ENCODE data around the gene CREBBP. TPM values are rescaled to one million over a fixed set of nuclear protein-coding genes. Genes with fewer than 3 reads are reported as not detected.

CREBBP gene
- total and polyA plus RNA-seq, 2 donors from 2014 or later: 5.9 to 74.6 TPM

- intact Hi-C loops (cut with DNase I): no loop called here
- peaks cover 11 to 72% (median 61%) of the 10 kb centered on the region in 3 donors for H3K36me3 ChIP-seq (ENCODE audit: control insufficient read depth in 2 of 3, insufficient read depth in 3 of 3, low read length in 3 of 3)
- no peak for FAIRE-seq
- H3K9me3 ChIP-seq (ENCODE audit: control insufficient read depth in 2 of 3, insufficient read depth in 1 of 3, low read length in 3 of 3): no peaks in the 10 kb centered on the region
- TF ChIP-seq CTCF (IDR thresholded peaks at IDR 0.05; ENCODE audit: borderline replicate concordance, extremely low read depth, insufficient read depth): no peak
- no peaks in the 10 kb centered on the region for H3K27me3 ChIP-seq (ENCODE audit: control insufficient read depth, insufficient read depth, low read length)
- H3K4me1 ChIP-seq (ENCODE audit: control insufficient read depth in 2 of 3, insufficient read depth in 2 of 3, low read depth in 1 of 3, low read length in 3 of 3): no peaks in the 10 kb centered on the region
- no peak overlapping the region for H3K27ac ChIP-seq (ENCODE audit: low read depth in 2 of 2, low read length in 2 of 2)
- DNase-seq: no peak
- no peak overlapping the region for H3K9ac ChIP-seq (ENCODE audit: low read length in 3 of 3)
- H3K4me3 ChIP-seq (ENCODE audit: low read length in 3 of 3): no peak overlapping the region
Observed at GRCh38 chr16:3740186-3740585, 140.3 kb downstream of the CREBBP start.

- Histone ChIP-seq H3K4me1 (ENCODE audit: control insufficient read depth in 2 of 3, insufficient read depth in 2 of 3, low read depth in 1 of 3, low read length in 3 of 3) (no peaks in the 10 kb centered on the region), H3K36me3 (ENCODE audit: control insufficient read depth in 2 of 3, insufficient read depth in 3 of 3, low read length in 3 of 3) (peaks cover 9 to 72% (median 57%) of the 10 kb centered on the region in 3 donors), H3K27me3 (ENCODE audit: control insufficient read depth, insufficient read depth, low read length) (no peaks in the 10 kb centered on the region), H3K9me3 (ENCODE audit: control insufficient read depth in 2 of 3, insufficient read depth in 1 of 3, low read length in 3 of 3) (no peaks in the 10 kb centered on the region), H3K9ac (ENCODE audit: low read length in 3 of 3) (no peak overlapping the region), H3K27ac (ENCODE audit: low read depth in 2 of 2, low read length in 2 of 2) (no peak overlapping the region), H3K4me3 (ENCODE audit: low read length in 3 of 3) (no peak overlapping the region)
- FAIRE-seq (no peak), DNase-seq (peak in 1 of 5 donors; percentile 26)
- TF ChIP-seq CTCF (IDR thresholded peaks at IDR 0.05; ENCODE audit: borderline replicate concordance, extremely low read depth, insufficient read depth): no peak
- intact Hi-C loops (cut with DNase I): no loop called here
Observed at GRCh38 chr16:3739636-3740035, 140.9 kb downstream of the CREBBP start.

GRCh38 chr16:3738541-3738940, 142.0 kb downstream of the CREBBP start:
- Histone ChIP-seq H3K9ac (ENCODE audit: low read length in 3 of 3) (no peak overlapping the region), H3K27ac (ENCODE audit: low read depth in 2 of 2, low read length in 2 of 2) (no peak overlapping the region), H3K4me3 (ENCODE audit: low read length in 3 of 3) (no peak overlapping the region), H3K9me3 (ENCODE audit: control insufficient read depth in 2 of 3, insufficient read depth in 1 of 3, low read length in 3 of 3) (no peaks in the 10 kb centered on the region), H3K27me3 (ENCODE audit: control insufficient read depth, insufficient read depth, low read length) (no peaks in the 10 kb centered on the region), H3K36me3 (ENCODE audit: control insufficient read depth in 2 of 3, insufficient read depth in 3 of 3, low read length in 3 of 3) (peaks cover 12 to 72% (median 63%) of the 10 kb centered on the region in 3 donors), H3K4me1 (ENCODE audit: control insufficient read depth in 2 of 3, insufficient read depth in 2 of 3, low read depth in 1 of 3, low read length in 3 of 3) (no peaks in the 10 kb centered on the region)
- TF ChIP-seq CTCF (IDR thresholded peaks at IDR 0.05; ENCODE audit: borderline replicate concordance, extremely low read depth, insufficient read depth): no peak
- intact Hi-C loops (cut with DNase I): no loop called here
- DNase-seq (no peak), FAIRE-seq (no peak)

GRCh38 chr16:3738128-3738527, 142.4 kb downstream of the CREBBP start:
- DNase-seq: no peak
- Histone ChIP-seq H3K4me1 (ENCODE audit: control insufficient read depth in 2 of 3, insufficient read depth in 2 of 3, low read depth in 1 of 3, low read length in 3 of 3) (no peaks in the 10 kb centered on the region), H3K36me3 (ENCODE audit: control insufficient read depth in 2 of 3, insufficient read depth in 3 of 3, low read length in 3 of 3) (peaks cover 12 to 68% (median 61%) of the 10 kb centered on the region in 3 donors), H3K4me3 (ENCODE audit: low read length in 3 of 3) (no peak overlapping the region), H3K9me3 (ENCODE audit: control insufficient read depth in 2 of 3, insufficient read depth in 1 of 3, low read length in 3 of 3) (no peaks in the 10 kb centered on the region), H3K27me3 (ENCODE audit: control insufficient read depth, insufficient read depth, low read length) (no peaks in the 10 kb centered on the region), H3K27ac (ENCODE audit: low read depth in 2 of 2, low read length in 2 of 2) (no peak overlapping the region), H3K9ac (ENCODE audit: low read length in 3 of 3) (no peak overlapping the region)
- no peak for FAIRE-seq
- intact Hi-C loops (cut with DNase I): no loop called here
- no peak for TF ChIP-seq CTCF (IDR thresholded peaks at IDR 0.05; ENCODE audit: borderline replicate concordance, extremely low read depth, insufficient read depth)

All from kidney (tissue), 14 donors.